Spinal cord (tissue), 10 donors: Measurements from ENCODE around the gene TUBB1. TPM values are rescaled to one million over a fixed set of nuclear protein-coding genes. Genes with fewer than 3 reads are reported as not detected.
"Not testable (repeated sequence)": the region's sequence is repeated elsewhere in the genome, so short reads cannot be mapped to it uniquely, and the experiment has no call there.

ENCODE experiments used
- DNase-seq, 6 donors: peaks; one replicate each; pipeline versions ENCODE4 v3.0.0 to v3.0.0-alpha.2; 2013 to 2015; ENCODE audit warnings: low spot score in 6 of 6, low read depth in 4 of 6
- H3K27ac ChIP-seq: one replicate; pipeline ENCODE4 v1.5.1; 2013; ENCODE audit warnings: low read depth, low read length, control low read depth
- H3K27me3 ChIP-seq: one replicate; pipeline ENCODE4 v1.6.1; 2013; ENCODE audit warnings: low read length; ENCODE audit not compliant: control insufficient read depth, insufficient read depth
- H3K36me3 ChIP-seq: one replicate; pipeline ENCODE4 v1.6.1; 2013; ENCODE audit warnings: low read length; ENCODE audit not compliant: control insufficient read depth, insufficient read depth
- H3K4me1 ChIP-seq: one replicate; pipeline ENCODE4 v1.6.1; 2013; ENCODE audit warnings: low read length; ENCODE audit not compliant: control insufficient read depth, insufficient read depth
- H3K4me3 ChIP-seq: one replicate; pipeline ENCODE4 v1.5.1; 2013; ENCODE audit warnings: low read depth, low read length, control low read depth
- H3K9me3 ChIP-seq: one replicate; pipeline ENCODE4 v1.6.1; 2013; ENCODE audit warnings: low read length; ENCODE audit not compliant: control insufficient read depth, insufficient read depth
- WGBS: methylation state at CpG from one replicate; pipeline ENCODE4 v1.1.5; 2013; ENCODE audit warnings: missing lambda C conversion rate; ENCODE audit not compliant: insufficient coverage; 5-methylcytosine and 5-hydroxymethylcytosine counted together
- polyA plus RNA-seq, 2 donors: library from polyadenylated mRNA; unstranded; fragments of 120-200 nt; gene quantifications; one replicate each; pipeline ENCODE4 v1.2.1, GENCODE V29; 2013; ENCODE audit not compliant: insufficient read length in 2 of 2
- total RNA-seq, 2 donors: library from RNA; depleted of rRNA in 1 of 2; stranded (reverse); fragments of 120-200 nt in 1 of 2; fragments of >200 nt in 1 of 2; gene quantifications; one replicate each; pipeline versions ENCODE4 v1.2.3 to v1.2.4, GENCODE V29; 2013 to 2014
- donor health status: healthy.

Gene TUBB1
- total and polyA plus RNA-seq, 4 donors: 1.1 to 3.4 (median 1.1) TPM

DNA sequence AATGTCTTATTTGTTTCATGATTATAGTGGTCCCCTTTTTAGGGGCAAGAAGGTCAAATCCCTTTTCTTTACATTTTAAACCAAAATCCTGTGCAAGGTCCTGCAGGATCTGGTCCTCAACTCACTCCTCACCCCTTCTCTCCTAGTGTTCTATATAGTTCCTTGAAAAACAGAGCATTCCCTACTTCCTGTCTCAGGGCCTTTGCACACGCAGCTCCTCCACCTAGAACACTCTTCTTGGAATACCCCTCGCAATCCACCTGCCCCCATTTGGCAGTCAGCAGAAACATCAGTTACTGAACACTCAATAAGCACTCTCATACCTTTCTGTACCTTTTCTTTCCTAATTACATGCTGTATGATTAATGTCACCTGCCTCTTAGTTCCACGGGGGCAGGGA, 16.2 kb downstream of the TUBB1 start:
- 92% methylated on average over 3 of the region's 3 CpGs for WGBS
- Histone ChIP-seq H3K27me3 (no peaks in the 10 kb centered on the region), H3K9me3 (no peaks in the 10 kb centered on the region), H3K27ac (no peak overlapping the region), H3K36me3 (peaks cover 15% of the 10 kb centered on the region), H3K4me1 (peaks cover 10% of the 10 kb centered on the region), H3K4me3 (no peak overlapping the region)
- no peak for DNase-seq

- Histone ChIP-seq H3K27ac (no peak overlapping the region), H3K4me3 (no peak overlapping the region), H3K27me3 (no peaks in the 10 kb centered on the region), H3K9me3 (no peaks in the 10 kb centered on the region), H3K4me1 (peaks cover 16% of the 10 kb centered on the region), H3K36me3 (peaks cover 15% of the 10 kb centered on the region)
- WGBS: 78% methylated on average over 9 of the region's 12 CpGs
- DNase-seq: no peak
Observed at GRCh38 chr20:59037386-59037785, 18.2 kb downstream of the TUBB1 start.

DNA sequence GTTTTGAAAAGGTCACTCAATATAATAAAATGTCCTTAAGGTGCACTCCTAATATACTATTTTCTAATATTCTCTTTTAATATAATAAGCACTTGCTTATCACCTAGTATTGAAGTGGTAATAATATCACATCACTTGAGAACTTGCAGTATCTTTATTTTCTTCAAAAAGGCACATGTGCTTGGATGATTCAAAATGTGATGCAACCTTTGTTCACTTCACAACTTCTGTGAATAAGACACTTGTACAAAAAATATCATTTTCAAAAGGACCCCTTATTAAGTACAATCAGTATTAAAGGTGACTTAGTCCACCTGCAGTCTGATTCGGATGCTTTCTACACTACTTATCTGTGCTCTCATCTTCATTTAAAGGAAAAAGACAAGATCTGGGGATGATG, 20.0 kb downstream of the TUBB1 start:
- no peak for DNase-seq
- H3K4me1 ChIP-seq: peaks cover 18% of the 10 kb centered on the region
- H3K27ac ChIP-seq: no peak overlapping the region
- H3K9me3 ChIP-seq: no peaks in the 10 kb centered on the region
- no CpG with 5 or more reads among the region's 1 CpG for WGBS
- peaks cover 15% of the 10 kb centered on the region for H3K36me3 ChIP-seq
- no peaks in the 10 kb centered on the region for H3K27me3 ChIP-seq
- H3K4me3 ChIP-seq: no peak overlapping the region

DNA sequence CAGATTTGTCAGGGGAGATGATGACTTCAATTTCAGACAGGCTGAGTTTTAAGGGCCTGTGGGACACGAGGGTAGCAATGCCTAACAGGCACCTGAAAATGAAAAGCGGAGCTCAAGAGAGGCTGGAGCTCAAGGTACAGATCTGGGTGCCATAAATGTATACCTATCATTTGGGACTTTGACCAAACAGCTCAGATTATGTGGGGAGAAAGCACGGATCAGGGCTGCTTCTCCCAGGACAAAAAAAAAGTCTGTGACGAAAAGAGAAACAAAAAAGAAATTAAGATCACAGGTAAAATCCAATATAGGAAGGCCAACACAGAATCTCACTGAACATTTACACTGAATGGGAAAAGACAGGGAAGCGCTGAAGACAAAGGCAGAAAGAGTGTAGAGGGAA, 21.4 kb downstream of the TUBB1 start:
- H3K27me3 ChIP-seq: no peaks in the 10 kb centered on the region
- H3K27ac ChIP-seq: no peak overlapping the region
- WGBS: 100% methylated on average over 2 of the region's 5 CpGs
- H3K4me3 ChIP-seq: no peak overlapping the region
- peaks cover 18% of the 10 kb centered on the region for H3K4me1 ChIP-seq
- DNase-seq: no peak
- no peaks in the 10 kb centered on the region for H3K9me3 ChIP-seq
- peaks cover 11% of the 10 kb centered on the region for H3K36me3 ChIP-seq

GRCh38 chr20:59041487-59041886, 22.3 kb downstream of the TUBB1 start:
- WGBS: 86% methylated on average over 11 of the region's 16 CpGs
- H3K27ac ChIP-seq, DNase-seq, H3K27me3 ChIP-seq, H3K36me3 ChIP-seq, H3K9me3 ChIP-seq: not testable (repeated sequence)
- Histone ChIP-seq H3K4me3 (peak overlapping the region; percentile 78), H3K4me1 (peaks cover 18% of the 10 kb centered on the region)

- WGBS: 8% methylated on average over 46 of the region's 50 CpGs
- H3K9me3 ChIP-seq: no peaks in the 10 kb centered on the region
- DNase-seq: no peak
- peak within 1 kb of the TSS; percentile 78 for H3K4me3 ChIP-seq
- peak within 1 kb of the TSS; percentile 40 for H3K27ac ChIP-seq
- H3K4me1 ChIP-seq: peaks cover 18% of the 10 kb centered on the region
- H3K36me3 ChIP-seq: peaks cover 3% of the 10 kb centered on the region
- H3K27me3 ChIP-seq: no peaks in the 10 kb centered on the region
Observed at GRCh38 chr20:59042151-59042795, 23.0 kb downstream of the TUBB1 start, which contains the start of gene PRELID3B. TSS of gene PRELID3B (minus strand) at chr20:59042786. CDS start at chr20:59042730, 56 bp downstream.

DNA sequence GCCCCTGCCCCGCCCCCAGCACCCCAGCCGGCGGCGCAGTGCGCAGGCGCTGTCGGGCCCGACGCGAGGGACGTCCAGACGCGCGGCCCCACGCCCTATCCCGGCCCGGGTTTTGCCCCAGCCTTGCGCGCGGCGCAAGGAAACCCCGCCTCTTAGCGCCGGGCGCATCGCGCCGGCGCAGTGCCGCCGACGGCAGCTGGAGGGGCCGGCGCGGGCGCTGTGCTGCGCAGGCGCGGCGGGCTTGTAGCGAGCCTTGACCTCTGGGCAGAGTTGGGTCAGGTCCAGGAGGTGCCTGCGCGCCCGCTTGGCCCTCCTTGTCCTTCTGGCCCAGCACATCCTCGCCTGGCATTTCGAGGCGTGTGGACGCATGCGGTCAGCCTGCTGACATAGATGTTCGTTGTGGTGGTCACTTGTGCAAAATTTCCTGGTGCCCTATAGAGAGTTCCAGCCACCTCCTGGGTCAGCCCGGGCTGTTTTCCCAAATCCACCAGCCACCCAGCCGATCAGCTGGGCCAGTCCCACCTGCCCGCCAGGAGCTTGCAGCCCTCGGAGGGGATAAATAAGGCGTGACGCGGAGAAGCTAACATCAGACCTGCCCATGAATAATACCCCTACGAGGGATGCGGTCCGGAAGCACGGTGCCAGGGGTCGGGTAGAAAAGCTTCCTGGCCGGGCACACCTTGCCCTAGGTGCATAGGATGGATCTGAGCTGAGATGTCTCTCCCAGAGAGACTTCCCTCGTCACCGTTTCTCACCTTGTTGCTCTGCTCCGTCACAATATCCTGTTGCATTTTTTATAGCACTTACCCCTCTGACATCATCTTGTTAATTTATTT, 23.8 kb downstream of the TUBB1 start:
- peak overlapping the region; percentile 78 for H3K4me3 ChIP-seq
- WGBS: 4% methylated on average over 52 of the region's 66 CpGs
- no peaks in the 10 kb centered on the region for H3K27me3 ChIP-seq
- DNase-seq: peak; percentile 81 to 97 (median 86)
- peak overlapping the region; percentile 40 for H3K27ac ChIP-seq
- H3K4me1 ChIP-seq: peaks cover 18% of the 10 kb centered on the region
- no peaks in the 10 kb centered on the region for H3K36me3 ChIP-seq
- no peaks in the 10 kb centered on the region for H3K9me3 ChIP-seq

- Histone ChIP-seq H3K9me3 (no peaks in the 10 kb centered on the region), H3K4me1 (peaks cover 18% of the 10 kb centered on the region), H3K27ac (no peak overlapping the region), H3K27me3 (no peaks in the 10 kb centered on the region), H3K4me3 (no peak overlapping the region), H3K36me3 (no peaks in the 10 kb centered on the region)
- DNase-seq: no peak
- no CpG with 5 or more reads among the region's 3 CpGs for WGBS
Observed at GRCh38 chr20:59043698-59044097, 24.5 kb downstream of the TUBB1 start.

- H3K4me3 ChIP-seq: no peak overlapping the region
- H3K36me3 ChIP-seq: no peaks in the 10 kb centered on the region
- no peaks in the 10 kb centered on the region for H3K27me3 ChIP-seq
- peaks cover 18% of the 10 kb centered on the region for H3K4me1 ChIP-seq
- DNase-seq: no peak
- no peaks in the 10 kb centered on the region for H3K9me3 ChIP-seq
- 89% methylated on average over 2 of the region's 3 CpGs for WGBS
- no peak overlapping the region for H3K27ac ChIP-seq
Observed at GRCh38 chr20:59044295-59044694, 25.1 kb downstream of the TUBB1 start.

- Histone ChIP-seq H3K4me3 (no peak overlapping the region), H3K36me3 (no peaks in the 10 kb centered on the region), H3K27ac (no peak overlapping the region), H3K9me3 (no peaks in the 10 kb centered on the region), H3K27me3 (no peaks in the 10 kb centered on the region), H3K4me1 (peaks cover 18% of the 10 kb centered on the region)
- WGBS: no CpG with 5 or more reads among the region's 3 CpGs
- no peak for DNase-seq
Observed at GRCh38 chr20:59044796-59045195, 25.6 kb downstream of the TUBB1 start.
